CD4-positive, alpha-beta T cell treated with Interleukin-1 beta for 1 hour (primary cell): Measurements from ENCODE around the gene EIF5A.
A peak's percentile ranks its signal among the peaks of the same experiment; 100 is the strongest.
"Not testable (repeated sequence)": the region's sequence is repeated elsewhere in the genome, so short reads cannot be mapped to it uniquely, and the experiment has no call there.

Experiments used
- DNase-seq, 2 donors: peaks; one replicate each; pipeline ENCODE4 v3.0.0-alpha.2; 2020 to 2022

The EIF5A gene

GRCh38 chr17:7332600-7333069 is 25.2 kb downstream of the EIF5A start:
- DNase-seq: peak; percentile 53 to 65

GRCh38 chr17:7334938-7335538 is 27.6 kb downstream of the EIF5A start:
- no peak for DNase-seq

GRCh38 chr17:7335765-7336164 is 28.3 kb downstream of the EIF5A start:
- DNase-seq: not testable (repeated sequence)

GRCh38 chr17:7336240-7337175 is 29.1 kb downstream of the EIF5A start, which contains the start of gene ACAP1:
TSS of gene ACAP1 (plus strand) at chr17:7336529. CDS start at chr17:7336735, 206 bp downstream.
- peak; percentile 84 to 86 for DNase-seq

- not testable (repeated sequence) for DNase-seq
These were observed 30.2 kb downstream of the EIF5A start for GRCh38 chr17:7337600-7337999.

- DNase-seq: no peak
These were observed 32.8 kb downstream of the EIF5A start for GRCh38 chr17:7340179-7340578.

GRCh38 chr17:7341842-7342241 is 34.4 kb downstream of the EIF5A start:
- no peak for DNase-seq

- no peak for DNase-seq
These were observed 35.8 kb downstream of the EIF5A start for GRCh38 chr17:7343250-7343649.

- no peak for DNase-seq
These were observed 39.6 kb downstream of the EIF5A start for GRCh38 chr17:7346761-7347614.

GRCh38 chr17:7347630-7348477 is 40.4 kb downstream of the EIF5A start:
- no peak for DNase-seq

- DNase-seq: no peak
These were observed 41.2 kb downstream of the EIF5A start for GRCh38 chr17:7348478-7349242.

GRCh38 chr17:7351665-7352502 is 44.5 kb downstream of the EIF5A start, which contains the start of gene KCTD11:
TSS of gene KCTD11 (plus strand) at chr17:7352162.
- peak; percentile 83 to 84 for DNase-seq

- peak in 1 of 2 donors; percentile 22 for DNase-seq
These were observed 45.1 kb downstream of the EIF5A start for GRCh38 chr17:7352503-7352889.

- DNase-seq: no peak
These were observed 45.6 kb downstream of the EIF5A start for GRCh38 chr17:7352910-7353635.

- peak in 1 of 2 donors; percentile 21 for DNase-seq
These were observed 46.9 kb downstream of the EIF5A start for GRCh38 chr17:7354262-7354843.

- no peak for DNase-seq
These were observed 47.6 kb downstream of the EIF5A start, which contains the start of gene TMEM95 for GRCh38 chr17:7355053-7355452. TSS of gene TMEM95 (plus strand) at chr17:7355156. CDS start at chr17:7355205, 49 bp downstream.

GRCh38 chr17:7355573-7355972 is 48.1 kb downstream of the EIF5A start:
- DNase-seq: no peak

- DNase-seq: peak; percentile 87 to 88
These were observed 48.7 kb downstream of the EIF5A start for GRCh38 chr17:7356072-7356549.

- DNase-seq: no peak
These were observed 49.3 kb downstream of the EIF5A start for GRCh38 chr17:7356756-7357155.
